Prostate gland (tissue), 2 donors: ENCODE measurements around the gene GUCD1.
"Not testable (repeated sequence)": the region's sequence is repeated elsewhere in the genome, so short reads cannot be mapped to it uniquely, and the experiment has no call there.

ENCODE experiments used
- POLR2A ChIP-seq: fragments of 450-650 bp; IDR thresholded peaks from one replicate; pipeline ENCODE4 v1.6.1; 2016; ENCODE audit warnings: antibody characterized with exemption, mild to moderate bottlenecking
- POLR2AphosphoS5 ChIP-seq: sonication (generic); formaldehyde crosslinking; IDR thresholded peaks from one replicate; pipeline ENCODE4 v1.6.1; 2017; ENCODE audit warnings: antibody characterized with exemption
- TF ChIP-seq, protein P1 (sequence below), 4 experiments: fragments of 200-600 bp in 2 of 4; fragments of 450-650 bp in 2 of 4; sonication (generic) in 2 of 4; IDR thresholded peaks; 1 replicate in 3 of 4; 2 replicates in 1 of 4; pipeline ENCODE4 v1.5.1; 2016 to 2019; ENCODE audit warnings: antibody characterized with exemption in 4 of 4, mild to moderate bottlenecking in 2 of 4, moderate library complexity in 2 of 4

- TF ChIP-seq, protein P1, sequence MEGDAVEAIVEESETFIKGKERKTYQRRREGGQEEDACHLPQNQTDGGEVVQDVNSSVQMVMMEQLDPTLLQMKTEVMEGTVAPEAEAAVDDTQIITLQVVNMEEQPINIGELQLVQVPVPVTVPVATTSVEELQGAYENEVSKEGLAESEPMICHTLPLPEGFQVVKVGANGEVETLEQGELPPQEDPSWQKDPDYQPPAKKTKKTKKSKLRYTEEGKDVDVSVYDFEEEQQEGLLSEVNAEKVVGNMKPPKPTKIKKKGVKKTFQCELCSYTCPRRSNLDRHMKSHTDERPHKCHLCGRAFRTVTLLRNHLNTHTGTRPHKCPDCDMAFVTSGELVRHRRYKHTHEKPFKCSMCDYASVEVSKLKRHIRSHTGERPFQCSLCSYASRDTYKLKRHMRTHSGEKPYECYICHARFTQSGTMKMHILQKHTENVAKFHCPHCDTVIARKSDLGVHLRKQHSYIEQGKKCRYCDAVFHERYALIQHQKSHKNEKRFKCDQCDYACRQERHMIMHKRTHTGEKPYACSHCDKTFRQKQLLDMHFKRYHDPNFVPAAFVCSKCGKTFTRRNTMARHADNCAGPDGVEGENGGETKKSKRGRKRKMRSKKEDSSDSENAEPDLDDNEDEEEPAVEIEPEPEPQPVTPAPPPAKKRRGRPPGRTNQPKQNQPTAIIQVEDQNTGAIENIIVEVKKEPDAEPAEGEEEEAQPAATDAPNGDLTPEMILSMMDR (IDR thresholded peaks at IDR 0.05), result not testable (repeated sequence)
- not testable (repeated sequence) for TF ChIP-seq POLR2A, POLR2AphosphoS5
Measured at GRCh38 chr22:24599958-24600715, 45.2 kb upstream of the GUCD1 start.
